ENCODE measurements around the gene SMYD3.

SMYD3 gene

GRCh38 chr1:246416261-246416660, 90.8 kb downstream of the SMYD3 start:
- Histone ChIP-seq H3K4me3 (ENCODE audit: insufficient read depth, low read length, poor library complexity, severe bottlenecking) (no peak overlapping the region), H3K27me3 (ENCODE audit: low read length) (no peaks in the 10 kb centered on the region), H4K20me1 (ENCODE audit: low read depth, low read length) (0 out of 2 replicates have a peak, but pooled peaks cover 1% of the 10 kb centered on the region), H3K9me2 (replicated peaks; ENCODE audit: insufficient read depth, low read length) (no peaks in the 10 kb centered on the region), H3K4me2 (ENCODE audit: low read depth, low read length, poor library complexity, severe bottlenecking) (no peak overlapping the region), H3K36me3 (ENCODE audit: low read length) (no peaks in the 10 kb centered on the region), H3F3A (ENCODE audit: insufficient read depth) (no peaks in the 10 kb centered on the region), H2AFZ (ENCODE audit: low read depth, low read length, severe bottlenecking) (no peak overlapping the region), H3K27ac (ENCODE audit: low read depth, low read length) (no peak overlapping the region), H3K79me2 (ENCODE audit: insufficient read depth, low read length) (no peaks in the 10 kb centered on the region), H3K9me3 (ENCODE audit: insufficient read depth, low read length) (no peaks in the 10 kb centered on the region), H3K9ac (ENCODE audit: low read length) (no peak overlapping the region)
- TF ChIP-seq CTCF (IDR thresholded peaks at IDR 0.05; ENCODE audit: insufficient read depth, low read length, poor library complexity, severe bottlenecking): no peak
- TF ChIP-seq EZH2phosphoT487 (conservative IDR thresholded peaks at IDR 0.05; ENCODE audit: low read length): no peak

- Histone ChIP-seq H3F3A (ENCODE audit: insufficient read depth) (no peaks in the 10 kb centered on the region), H3K9me2 (replicated peaks; ENCODE audit: insufficient read depth, low read length) (no peaks in the 10 kb centered on the region), H2AFZ (ENCODE audit: low read depth, low read length, severe bottlenecking) (no peak overlapping the region), H3K79me2 (ENCODE audit: insufficient read depth, low read length) (no peaks in the 10 kb centered on the region), H3K27ac (ENCODE audit: low read depth, low read length) (no peak overlapping the region), H3K9me3 (ENCODE audit: insufficient read depth, low read length) (no peaks in the 10 kb centered on the region), H3K36me3 (ENCODE audit: low read length) (no peaks in the 10 kb centered on the region), H4K20me1 (ENCODE audit: low read depth, low read length) (no peaks in the 10 kb centered on the region), H3K4me3 (ENCODE audit: insufficient read depth, low read length, poor library complexity, severe bottlenecking) (no peak overlapping the region), H3K27me3 (ENCODE audit: low read length) (no peaks in the 10 kb centered on the region), H3K9ac (ENCODE audit: low read length) (no peak overlapping the region), H3K4me2 (ENCODE audit: low read depth, low read length, poor library complexity, severe bottlenecking) (no peak overlapping the region)
- TF ChIP-seq EZH2phosphoT487 (conservative IDR thresholded peaks at IDR 0.05; ENCODE audit: low read length): no peak
- no peak for TF ChIP-seq CTCF (IDR thresholded peaks at IDR 0.05; ENCODE audit: insufficient read depth, low read length, poor library complexity, severe bottlenecking)
Measured at GRCh38 chr1:246415028-246415427, 92.1 kb downstream of the SMYD3 start.

GRCh38 chr1:246413430-246413829, 93.6 kb downstream of the SMYD3 start:
- Histone ChIP-seq H3K4me3 (ENCODE audit: insufficient read depth, low read length, poor library complexity, severe bottlenecking) (no peak overlapping the region), H3F3A (ENCODE audit: insufficient read depth) (no peaks in the 10 kb centered on the region), H4K20me1 (ENCODE audit: low read depth, low read length) (no peaks in the 10 kb centered on the region), H3K4me2 (ENCODE audit: low read depth, low read length, poor library complexity, severe bottlenecking) (no peak overlapping the region), H3K9me3 (ENCODE audit: insufficient read depth, low read length) (no peaks in the 10 kb centered on the region), H3K36me3 (ENCODE audit: low read length) (no peaks in the 10 kb centered on the region), H3K79me2 (ENCODE audit: insufficient read depth, low read length) (no peaks in the 10 kb centered on the region), H3K27ac (ENCODE audit: low read depth, low read length) (no peak overlapping the region), H3K9ac (ENCODE audit: low read length) (no peak overlapping the region), H3K27me3 (ENCODE audit: low read length) (no peaks in the 10 kb centered on the region), H2AFZ (ENCODE audit: low read depth, low read length, severe bottlenecking) (no peak overlapping the region), H3K9me2 (replicated peaks; ENCODE audit: insufficient read depth, low read length) (no peaks in the 10 kb centered on the region)
- TF ChIP-seq CTCF (IDR thresholded peaks at IDR 0.05; ENCODE audit: insufficient read depth, low read length, poor library complexity, severe bottlenecking) (no peak), EZH2phosphoT487 (conservative IDR thresholded peaks at IDR 0.05; ENCODE audit: low read length) (no peak)
